HG02884 (cell line): ENCODE results near the gene CCDC57.

ENCODE experiments used
- ATAC-seq: cut with Tn5 transposase; IDR thresholded peaks from one replicate; pipeline ENCODE4 v1.9.1; 2021; ENCODE audit warnings: mild to moderate bottlenecking, moderate library complexity; ENCODE audit not compliant: unreplicated experiment

The CCDC57 gene

GRCh38 chr17:82065638-82066303 lies 146.9 kb downstream of the CCDC57 start, which contains the start of gene DUS1L:
TSS of gene DUS1L (minus strand) at chr17:82065804. CDS start at chr17:82065059, 745 bp downstream.
- ATAC-seq, result no peak

- no peak for ATAC-seq
These were observed 147.4 kb downstream of the CCDC57 start for GRCh38 chr17:82065193-82065637.

GRCh38 chr17:82064433-82065192 lies 148.0 kb downstream of the CCDC57 start:
- ATAC-seq, result no peak

- no peak for ATAC-seq
These were observed 148.9 kb downstream of the CCDC57 start for GRCh38 chr17:82063424-82064415.

- no peak for ATAC-seq
These were observed 149.7 kb downstream of the CCDC57 start for GRCh38 chr17:82062984-82063368.

GRCh38 chr17:82062076-82062983 lies 150.3 kb downstream of the CCDC57 start:
- ATAC-seq, result no peak

GRCh38 chr17:82061047-82061925 lies 151.4 kb downstream of the CCDC57 start:
- no peak for ATAC-seq

GRCh38 chr17:82060614-82061013 lies 152.0 kb downstream of the CCDC57 start:
- ATAC-seq, result no peak

- no peak for ATAC-seq
These were observed 152.7 kb downstream of the CCDC57 start for GRCh38 chr17:82060001-82060380.

- no peak for ATAC-seq
These were observed 153.2 kb downstream of the CCDC57 start for GRCh38 chr17:82059272-82060000.

GRCh38 chr17:82058855-82059249 lies 153.8 kb downstream of the CCDC57 start:
- ATAC-seq, result no peak

GRCh38 chr17:82058230-82058854 lies 154.3 kb downstream of the CCDC57 start:
- ATAC-seq, result no peak

GRCh38 chr17:82056729-82057621 lies 155.7 kb downstream of the CCDC57 start:
- no peak for ATAC-seq

- ATAC-seq, result no peak
These were observed 156.5 kb downstream of the CCDC57 start for GRCh38 chr17:82055965-82056728.

GRCh38 chr17:82055023-82055964 lies 157.3 kb downstream of the CCDC57 start:
- no peak for ATAC-seq
